OCI-LY7 (cell line): ENCODE measurements around the gene CAT.

Experiments
- EZH2phosphoT487 ChIP-seq: fragments of 200-600 bp; sonication (generic); IDR thresholded peaks from 2 replicates; pipeline ENCODE4 v1.6.1; 2018; ENCODE audit warnings: low read depth, borderline replicate concordance, mild to moderate bottlenecking, mixed run types, antibody characterized with exemption, low read length, moderate library complexity, mixed read lengths
- TF ChIP-seq, protein P1 (sequence below): fragments of 200-600 bp; sonication (generic); conservative IDR thresholded peaks from 2 replicates; pipeline ENCODE4 v1.5.1; 2014; ENCODE audit warnings: mild to moderate bottlenecking, antibody characterized with exemption, low read length, moderate library complexity, mixed read lengths

DNA sequence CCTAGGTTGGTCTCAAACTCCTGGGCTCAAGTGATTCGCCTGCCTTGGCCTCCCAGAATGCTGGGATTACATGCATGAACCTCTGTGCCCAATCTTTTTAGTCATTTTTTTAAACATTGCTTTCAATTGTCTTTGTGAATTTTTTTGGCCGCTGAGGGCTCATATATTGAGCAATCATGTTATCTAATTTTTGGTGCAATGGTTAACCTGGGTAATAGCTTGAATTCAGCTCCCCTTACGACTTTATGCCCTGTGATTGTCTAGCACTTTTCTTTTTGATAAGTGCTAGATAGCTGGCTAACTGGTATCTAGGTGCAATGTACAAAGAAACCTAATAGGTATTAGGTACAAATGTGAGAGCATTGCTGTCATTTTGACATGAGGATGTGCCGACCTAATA lies 35.3 kb upstream of the CAT start:
- TF ChIP-seq, protein P1, sequence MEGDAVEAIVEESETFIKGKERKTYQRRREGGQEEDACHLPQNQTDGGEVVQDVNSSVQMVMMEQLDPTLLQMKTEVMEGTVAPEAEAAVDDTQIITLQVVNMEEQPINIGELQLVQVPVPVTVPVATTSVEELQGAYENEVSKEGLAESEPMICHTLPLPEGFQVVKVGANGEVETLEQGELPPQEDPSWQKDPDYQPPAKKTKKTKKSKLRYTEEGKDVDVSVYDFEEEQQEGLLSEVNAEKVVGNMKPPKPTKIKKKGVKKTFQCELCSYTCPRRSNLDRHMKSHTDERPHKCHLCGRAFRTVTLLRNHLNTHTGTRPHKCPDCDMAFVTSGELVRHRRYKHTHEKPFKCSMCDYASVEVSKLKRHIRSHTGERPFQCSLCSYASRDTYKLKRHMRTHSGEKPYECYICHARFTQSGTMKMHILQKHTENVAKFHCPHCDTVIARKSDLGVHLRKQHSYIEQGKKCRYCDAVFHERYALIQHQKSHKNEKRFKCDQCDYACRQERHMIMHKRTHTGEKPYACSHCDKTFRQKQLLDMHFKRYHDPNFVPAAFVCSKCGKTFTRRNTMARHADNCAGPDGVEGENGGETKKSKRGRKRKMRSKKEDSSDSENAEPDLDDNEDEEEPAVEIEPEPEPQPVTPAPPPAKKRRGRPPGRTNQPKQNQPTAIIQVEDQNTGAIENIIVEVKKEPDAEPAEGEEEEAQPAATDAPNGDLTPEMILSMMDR: no peak
- TF ChIP-seq EZH2phosphoT487: no peak
